Measurements from ENCODE around the gene MOB3B. TPM values are rescaled to one million over a fixed set of nuclear protein-coding genes. Genes with fewer than 3 reads are reported as not detected.

MOB3B gene
- total RNA-seq, 4 donors from 2014 or later, result 8.2 to 16.5 (median 10.5) TPM

GRCh38 chr9:27358007-27358406 lies 171.6 kb downstream of the MOB3B start:
- no peak for DNase-seq (ENCODE audit: low spot score in 2 of 2)
- intact Hi-C loops (cut with DNase I; ENCODE audit: low total_unique reads), result no loop called here
- no peak overlapping the region for H3K4me3 ChIP-seq (ENCODE audit: low read depth, poor library complexity, severe bottlenecking)
- TF ChIP-seq CTCF (IDR thresholded peaks at IDR 0.05), result no peak
- no peak for TF ChIP-seq POLR2A (IDR thresholded peaks at IDR 0.05)

GRCh38 chr9:27356446-27356845 lies 173.2 kb downstream of the MOB3B start:
- WGBS, 2 donors, result 85 to 86% methylated on average over 2 of the region's 2 CpGs
- no peak for DNase-seq (ENCODE audit: low spot score in 2 of 2)
- intact Hi-C loops (cut with DNase I; ENCODE audit: low total_unique reads), result no loop called here
- no peak for TF ChIP-seq CTCF (IDR thresholded peaks at IDR 0.05)
- no peak for TF ChIP-seq POLR2A (IDR thresholded peaks at IDR 0.05)
- no peak overlapping the region for H3K4me3 ChIP-seq (ENCODE audit: low read depth, poor library complexity, severe bottlenecking)

GRCh38 chr9:27355166-27355565 lies 174.4 kb downstream of the MOB3B start:
- no peak for TF ChIP-seq POLR2A (IDR thresholded peaks at IDR 0.05)
- no peak for TF ChIP-seq CTCF (IDR thresholded peaks at IDR 0.05)
- DNase-seq (ENCODE audit: low spot score in 2 of 2), result no peak
- WGBS, 2 donors, result 91 to 98% methylated on average over 3 of the region's 3 CpGs
- no peak overlapping the region for H3K4me3 ChIP-seq (ENCODE audit: low read depth, poor library complexity, severe bottlenecking)
- intact Hi-C loops (cut with DNase I; ENCODE audit: low total_unique reads), result no loop called here

- H3K4me3 ChIP-seq (ENCODE audit: low read depth, poor library complexity, severe bottlenecking), result no peak overlapping the region
- TF ChIP-seq CTCF (IDR thresholded peaks at IDR 0.05) (no peak), POLR2A (IDR thresholded peaks at IDR 0.05) (no peak)
- intact Hi-C loops (cut with DNase I; ENCODE audit: low total_unique reads), result no loop called here
- WGBS, 2 donors, result 21 to 39% methylated on average over 5 of the region's 5 CpGs
- no peak for DNase-seq (ENCODE audit: low spot score in 2 of 2)
Observed at GRCh38 chr9:27353474-27354229, 176.0 kb downstream of the MOB3B start.

- DNase-seq (ENCODE audit: low spot score in 2 of 2), result no peak
- WGBS, 2 donors, result 66 to 73% methylated on average over 4 of the region's 4 CpGs
- no peak overlapping the region for H3K4me3 ChIP-seq (ENCODE audit: low read depth, poor library complexity, severe bottlenecking)
- intact Hi-C loops (cut with DNase I; ENCODE audit: low total_unique reads), result no loop called here
- TF ChIP-seq CTCF (IDR thresholded peaks at IDR 0.05) (no peak), POLR2A (IDR thresholded peaks at IDR 0.05) (no peak)
Observed at GRCh38 chr9:27353166-27353473, 176.5 kb downstream of the MOB3B start.
